ENCODE data around the gene JAG2.

DNA sequence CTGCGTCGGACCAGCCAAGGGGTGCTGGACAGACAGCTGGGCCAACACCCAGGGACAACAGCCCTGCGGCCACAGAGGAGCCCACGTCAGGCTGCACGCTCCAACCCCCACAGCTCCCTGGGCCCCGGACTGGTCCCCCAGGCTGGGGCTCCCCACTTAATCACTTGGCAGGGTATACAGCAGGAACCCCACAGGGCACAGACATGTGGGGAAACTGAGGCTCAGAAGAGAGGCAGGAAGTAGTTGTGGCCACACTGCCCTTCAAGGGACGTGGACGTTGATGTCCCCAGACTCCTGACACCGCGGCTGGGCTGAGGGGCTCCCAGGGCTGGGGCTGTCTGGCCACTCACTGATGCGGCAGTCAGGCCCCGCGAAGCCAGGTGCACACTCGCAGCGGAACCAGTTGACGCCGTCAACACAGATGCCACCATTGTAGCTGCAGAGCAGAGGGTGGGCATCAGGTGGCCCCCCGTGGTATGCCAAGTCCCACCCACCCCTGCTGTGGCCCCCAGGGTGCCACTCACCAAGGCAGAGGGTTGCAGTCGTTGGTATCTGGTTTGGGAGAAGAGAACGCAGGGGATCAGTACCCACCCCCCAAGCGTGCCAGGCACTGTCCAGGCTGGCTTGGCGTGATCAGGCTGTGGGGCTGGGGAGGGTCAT, 21.5 kb downstream of the JAG2 start:
- TF ChIP-seq, protein P1, sequence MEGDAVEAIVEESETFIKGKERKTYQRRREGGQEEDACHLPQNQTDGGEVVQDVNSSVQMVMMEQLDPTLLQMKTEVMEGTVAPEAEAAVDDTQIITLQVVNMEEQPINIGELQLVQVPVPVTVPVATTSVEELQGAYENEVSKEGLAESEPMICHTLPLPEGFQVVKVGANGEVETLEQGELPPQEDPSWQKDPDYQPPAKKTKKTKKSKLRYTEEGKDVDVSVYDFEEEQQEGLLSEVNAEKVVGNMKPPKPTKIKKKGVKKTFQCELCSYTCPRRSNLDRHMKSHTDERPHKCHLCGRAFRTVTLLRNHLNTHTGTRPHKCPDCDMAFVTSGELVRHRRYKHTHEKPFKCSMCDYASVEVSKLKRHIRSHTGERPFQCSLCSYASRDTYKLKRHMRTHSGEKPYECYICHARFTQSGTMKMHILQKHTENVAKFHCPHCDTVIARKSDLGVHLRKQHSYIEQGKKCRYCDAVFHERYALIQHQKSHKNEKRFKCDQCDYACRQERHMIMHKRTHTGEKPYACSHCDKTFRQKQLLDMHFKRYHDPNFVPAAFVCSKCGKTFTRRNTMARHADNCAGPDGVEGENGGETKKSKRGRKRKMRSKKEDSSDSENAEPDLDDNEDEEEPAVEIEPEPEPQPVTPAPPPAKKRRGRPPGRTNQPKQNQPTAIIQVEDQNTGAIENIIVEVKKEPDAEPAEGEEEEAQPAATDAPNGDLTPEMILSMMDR (IDR thresholded peaks at IDR 0.05; ENCODE audit: low read length): no peak
- TF ChIP-seq EZH2 (IDR thresholded peaks at IDR 0.05; ENCODE audit: borderline replicate concordance, low read length): no peak
